BJ (cell line): ENCODE results near the gene ASL. TPM values are rescaled to one million over a fixed set of nuclear protein-coding genes. Genes with fewer than 3 reads are reported as not detected.
A peak's percentile ranks its signal among the peaks of the same experiment; 100 is the strongest.
"Not testable (repeated sequence)": the region's sequence is repeated elsewhere in the genome, so short reads cannot be mapped to it uniquely, and the experiment has no call there.

Source experiments
- CTCF ChIA-PET: fragments of 350-600 bp; formaldehyde crosslinking; extraction: SDS; loops from one replicate; lab custom pipeline; 2021; ENCODE audit warnings: antibody characterized with exemption, inconsistent platforms; lab: Yijun Ruan, JAX
- POLR2A ChIA-PET: fragments of 300-600 bp; sonication (Branson Sonifier 250); formaldehyde crosslinking; extraction: SDS; loops from one replicate; lab custom pipeline; 2021; ENCODE audit warnings: antibody characterized with exemption; lab: Charles Lee
- DNase-seq: peaks from one replicate; pipeline ENCODE4 v3.0.0-alpha.2; 2011; ENCODE audit warnings: low read depth
- H3K27me3 ChIP-seq: 2 replicates; pipeline ENCODE4 v1.6.0; 2011; ENCODE audit warnings: low read length; ENCODE audit not compliant: control insufficient read depth, insufficient read depth
- H3K36me3 ChIP-seq: 2 replicates; pipeline ENCODE4 v1.5.1; 2011; ENCODE audit warnings: low read length; ENCODE audit not compliant: control insufficient read depth, insufficient read depth
- H3K4me3 ChIP-seq: 2 replicates; pipeline ENCODE4 v1.5.1; 2011; ENCODE audit warnings: low read depth, mild to moderate bottlenecking, control low read depth, low read length
- CTCF ChIP-seq: IDR thresholded peaks from 2 replicates; pipeline ENCODE4 v1.5.1; 2011; ENCODE audit warnings: low read depth, mild to moderate bottlenecking, control low read depth, inconsistent platforms, low read length, moderate library complexity; ENCODE audit not compliant: insufficient read depth
- polyA plus RNA-seq: library from polyadenylated mRNA; depleted of rRNA; stranded (reverse); fragments of >200 nt; gene quantifications from 2 replicates; pipeline ENCODE4 v1.2.3, GENCODE V29; 2011

Gene ASL
- polyA plus RNA-seq, 1 experiment = 57.2 TPM

GRCh38 chr7:66060796-66061195 lies 14.8 kb upstream of the ASL start:
- Histone ChIP-seq H3K27me3 (no peaks in the 10 kb centered on the region), H3K36me3 (no peaks in the 10 kb centered on the region), H3K4me3 (no peak overlapping the region)
- POLR2A ChIA-PET = no interaction called here
- no peak for TF ChIP-seq CTCF
- CTCF ChIA-PET = no interaction called here
- no peak for DNase-seq

- POLR2A ChIA-PET = no interaction called here
- CTCF ChIA-PET = interaction anchor here (0.7 to 1.2 kb wide), 2 partner anchors 17 to 26 kb away, joined by 3 read pairs; no protein-coding TSS in a partner anchor
These were observed 5.9 kb upstream of the ASL start for GRCh38 chr7:66069732-66070131.

GRCh38 chr7:66070222-66070621 lies 5.4 kb upstream of the ASL start:
- Histone ChIP-seq H3K4me3 (no peak overlapping the region), H3K27me3 (no peaks in the 10 kb centered on the region), H3K36me3 (no peaks in the 10 kb centered on the region)
- no peak for TF ChIP-seq CTCF
- no peak for DNase-seq
- CTCF ChIA-PET = interaction anchor here (0.6 to 1.5 kb wide), 4 partner anchors 16 to 635 kb away, joined by 3 to 4 read pairs (median 4); no protein-coding TSS in a partner anchor
- POLR2A ChIA-PET = no interaction called here

More at GRCh38 chr7:66069732-66070131, 5.9 kb upstream of the ASL start:
- DNase-seq = no peak
- no peak overlapping the region for H3K4me3 ChIP-seq
- no peaks in the 10 kb centered on the region for H3K27me3 ChIP-seq
- no peaks in the 10 kb centered on the region for H3K36me3 ChIP-seq
- no peak for TF ChIP-seq CTCF

GRCh38 chr7:66072208-66072607 lies 3.4 kb upstream of the ASL start:
- POLR2A ChIA-PET, DNase-seq, H3K27me3 ChIP-seq, H3K36me3 ChIP-seq, H3K4me3 ChIP-seq: not testable (repeated sequence)
- CTCF ChIA-PET = interaction anchor here (1.1 kb wide), 1 partner anchor 25 kb away, joined by 3 read pairs; no protein-coding TSS in a partner anchor

- POLR2A ChIA-PET = interaction anchor here (0.5 kb wide), 1 partner anchor 11 kb away, joined by 4 read pairs; no protein-coding TSS in a partner anchor
- Histone ChIP-seq H3K36me3 (peaks cover 3% of the 10 kb centered on the region), H3K27me3 (no peaks in the 10 kb centered on the region), H3K4me3 (peak overlapping the region; percentile 95)
- CTCF ChIA-PET = interaction anchor here (0.5 kb wide), 1 partner anchor 25 kb away, joined by 3 read pairs; no protein-coding TSS in a partner anchor
- DNase-seq = no peak
- TF ChIP-seq CTCF = no peak
These were observed 1.1 kb downstream of the ASL start for GRCh38 chr7:66076462-66077329.
